Cardiac muscle cell (in vitro differentiated cells and primary cell): Measurements from ENCODE around the gene TIGD2. TPM values are rescaled to one million over a fixed set of nuclear protein-coding genes. Genes with fewer than 3 reads are reported as not detected.

Source experiments
- DNase-seq, 2 donors: peaks; one replicate each; pipeline versions ENCODE4 v3.0.0 to v3.0.0-alpha.2; 2010 to 2017; ENCODE audit warnings: low read depth in 1 of 2, low spot score in 1 of 2
- H3K27ac ChIP-seq: fragments of 200-600 bp; sonication (generic); 2 replicates; pipeline ENCODE4 v1.5.1; 2016
- H3K27me3 ChIP-seq: fragments of 200-600 bp; sonication (generic); 2 replicates; pipeline ENCODE4 v1.6.0; 2016; ENCODE audit warnings: control low read depth
- H3K36me3 ChIP-seq: fragments of 200-600 bp; sonication (generic); 2 replicates; pipeline ENCODE4 v1.5.1; 2016; ENCODE audit warnings: control low read depth
- H3K4me1 ChIP-seq: fragments of 200-600 bp; sonication (generic); 2 replicates; pipeline ENCODE4 v1.8.1; 2017; ENCODE audit warnings: low read depth, mild to moderate bottlenecking, mixed run types
- H3K4me3 ChIP-seq: fragments of 200-600 bp; sonication (generic); 2 replicates; pipeline ENCODE4 v1.5.1; 2016; ENCODE audit warnings: mild to moderate bottlenecking
- H3K9me3 ChIP-seq: fragments of 200-600 bp; sonication (generic); 2 replicates; pipeline ENCODE4 v1.5.1; 2017; ENCODE audit warnings: low read depth, mild to moderate bottlenecking, control low read depth
- polyA plus RNA-seq: library from polyadenylated mRNA; unstranded; fragments of >200 nt; fragmentation: Nextera tagmentation; extraction: Ambion mirVana; gene quantifications from 2 replicates; pipeline ENCODE4 v1.2.1, GENCODE V29; 2016
- total RNA-seq: library from RNA; depleted of rRNA; stranded (reverse); fragments of >200 nt; gene quantifications from 2 replicates; pipeline ENCODE4 v1.2.3, GENCODE V29; 2016
- TF ChIP-seq, protein P1 (sequence below): IDR thresholded peaks from 2 replicates; pipeline ENCODE4 v1.5.1; 2012; ENCODE audit warnings: low read depth, mild to moderate bottlenecking, low read length

TIGD2 gene
- total and polyA plus RNA-seq, 2 experiments from 2014 or later = 5.4 to 14.0 TPM

DNA sequence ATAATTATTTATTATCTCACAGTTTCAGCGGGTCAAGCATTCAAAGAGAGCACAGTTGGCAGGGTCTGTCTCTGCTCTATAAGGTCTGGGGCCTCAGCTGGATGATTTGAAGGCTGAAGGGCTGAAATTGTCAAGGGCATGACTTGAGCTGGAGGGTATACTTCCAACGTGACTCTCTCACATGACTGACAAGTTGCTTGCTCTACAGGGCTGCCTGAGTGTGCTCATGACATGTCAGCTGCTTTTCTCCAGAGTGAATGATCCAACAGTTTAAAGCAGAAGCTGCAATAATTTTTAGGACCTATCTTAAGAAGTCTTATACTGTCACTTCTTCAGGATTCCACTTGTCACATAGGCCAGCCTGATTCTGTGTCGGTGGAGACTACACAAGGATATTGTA, 51.2 kb downstream of the TIGD2 start:
- Histone ChIP-seq H3K4me3 (no peak overlapping the region), H3K27ac (peak overlapping the region; percentile 61), H3K36me3 (no peaks in the 10 kb centered on the region), H3K9me3 (no peaks in the 10 kb centered on the region), H3K4me1 (peaks cover 18% of the 10 kb centered on the region), H3K27me3 (no peaks in the 10 kb centered on the region)
- peak in 1 of 2 donors; percentile 47 for DNase-seq
- TF ChIP-seq, protein P1, sequence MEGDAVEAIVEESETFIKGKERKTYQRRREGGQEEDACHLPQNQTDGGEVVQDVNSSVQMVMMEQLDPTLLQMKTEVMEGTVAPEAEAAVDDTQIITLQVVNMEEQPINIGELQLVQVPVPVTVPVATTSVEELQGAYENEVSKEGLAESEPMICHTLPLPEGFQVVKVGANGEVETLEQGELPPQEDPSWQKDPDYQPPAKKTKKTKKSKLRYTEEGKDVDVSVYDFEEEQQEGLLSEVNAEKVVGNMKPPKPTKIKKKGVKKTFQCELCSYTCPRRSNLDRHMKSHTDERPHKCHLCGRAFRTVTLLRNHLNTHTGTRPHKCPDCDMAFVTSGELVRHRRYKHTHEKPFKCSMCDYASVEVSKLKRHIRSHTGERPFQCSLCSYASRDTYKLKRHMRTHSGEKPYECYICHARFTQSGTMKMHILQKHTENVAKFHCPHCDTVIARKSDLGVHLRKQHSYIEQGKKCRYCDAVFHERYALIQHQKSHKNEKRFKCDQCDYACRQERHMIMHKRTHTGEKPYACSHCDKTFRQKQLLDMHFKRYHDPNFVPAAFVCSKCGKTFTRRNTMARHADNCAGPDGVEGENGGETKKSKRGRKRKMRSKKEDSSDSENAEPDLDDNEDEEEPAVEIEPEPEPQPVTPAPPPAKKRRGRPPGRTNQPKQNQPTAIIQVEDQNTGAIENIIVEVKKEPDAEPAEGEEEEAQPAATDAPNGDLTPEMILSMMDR = no peak

DNA sequence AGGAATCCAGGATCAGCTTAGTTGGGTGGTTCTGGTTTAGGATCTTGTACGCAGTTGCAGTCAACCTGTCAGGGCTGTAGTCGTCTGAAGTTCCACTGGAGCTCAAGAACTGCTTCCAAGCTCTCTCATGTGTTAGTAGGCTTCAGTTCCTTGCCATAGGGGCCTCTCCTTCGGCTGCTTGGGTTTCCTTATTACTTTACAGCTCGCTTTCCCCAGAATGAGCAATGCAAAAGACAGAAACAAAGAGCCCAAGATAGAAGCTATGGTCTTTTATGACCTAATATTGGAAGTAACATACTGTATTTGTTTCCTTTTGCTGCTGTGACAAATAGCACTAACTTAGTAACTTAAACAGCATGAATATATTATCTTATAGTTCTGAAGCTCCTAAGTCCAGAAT, 51.7 kb downstream of the TIGD2 start:
- no peaks in the 10 kb centered on the region for H3K36me3 ChIP-seq
- no peak for DNase-seq
- peak overlapping the region; percentile 61 for H3K27ac ChIP-seq

DNA sequence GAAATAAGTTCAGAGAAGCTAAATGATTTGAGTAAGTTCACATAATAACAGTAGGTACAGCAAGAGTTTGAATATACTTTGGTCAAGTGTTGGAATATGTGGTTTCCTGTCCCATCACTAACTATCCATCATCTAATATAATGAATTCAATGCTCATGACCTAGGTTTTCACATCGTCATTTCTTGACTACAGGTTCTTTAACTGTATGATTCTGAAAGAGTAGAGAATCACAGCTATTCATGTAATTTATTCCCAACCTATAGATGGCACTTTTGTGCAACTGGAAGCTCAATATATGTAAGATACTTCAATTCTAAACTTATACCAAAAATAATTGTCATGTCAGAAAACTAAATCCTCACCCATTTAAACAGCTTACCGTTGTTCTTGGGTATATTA, 53.1 kb downstream of the TIGD2 start:
- no peaks in the 10 kb centered on the region for H3K9me3 ChIP-seq
- no peak overlapping the region for H3K27ac ChIP-seq
- H3K36me3 ChIP-seq = no peaks in the 10 kb centered on the region
- peaks cover 14% of the 10 kb centered on the region for H3K4me1 ChIP-seq
- H3K27me3 ChIP-seq = no peaks in the 10 kb centered on the region
- TF ChIP-seq, protein P1 = no peak
- H3K4me3 ChIP-seq = no peak overlapping the region
- DNase-seq = no peak

More for the DNA sequence above, 51.7 kb downstream of the TIGD2 start:
- Histone ChIP-seq H3K9me3 (no peaks in the 10 kb centered on the region), H3K4me1 (peaks cover 18% of the 10 kb centered on the region), H3K27me3 (no peaks in the 10 kb centered on the region), H3K4me3 (no peak overlapping the region)
- TF ChIP-seq, protein P1 = no peak

Other genes with a start within 250 kb of the TIGD2 start
- 34.0 and 43.8 TPM in 2 replicates for gene FAM13A, start 54.3 kb upstream of the TIGD2 start, total RNA-seq
- gene FAM13A, start 54.3 kb upstream of the TIGD2 start, polyA plus RNA-seq = 23.3 and 31.8 TPM in 2 replicates
- gene GPRIN3, start 196.3 kb downstream of the TIGD2 start, total RNA-seq = 9.7 and 18.0 TPM in 2 replicates
- 5.1 and 7.1 TPM in 2 replicates for gene GPRIN3, start 196.3 kb downstream of the TIGD2 start, polyA plus RNA-seq